CD4-positive, alpha-beta T cell (primary cell): ENCODE data around the gene OSBPL7. TPM values are rescaled to one million over a fixed set of nuclear protein-coding genes. Genes with fewer than 3 reads are reported as not detected.
A peak's percentile ranks its signal among the peaks of the same experiment; 100 is the strongest.

Source experiments
- ATAC-seq: fragments of 200-7000 bp; cut with Tn5 transposase; one replicate; pipeline ENCODE4 v1.10.0; 2022; ENCODE audit warnings: mild to moderate bottlenecking; ENCODE audit not compliant: poor library complexity
- CTCF ChIA-PET: fragments of 350-600 bp; sonication (Branson Sonifier 250); formaldehyde crosslinking; loops from one replicate; lab custom pipeline; 2021; ENCODE audit warnings: antibody characterized with exemption, inconsistent platforms; lab: Charles Lee
- POLR2A ChIA-PET: fragments of 350-600 bp; sonication (Branson Sonifier 250); formaldehyde crosslinking; loops from one replicate; lab custom pipeline; 2021; ENCODE audit warnings: antibody characterized with exemption, inconsistent platforms; lab: Charles Lee
- DNase-seq, 14 experiments: peaks; one replicate each; pipeline ENCODE4 v3.0.0-alpha.2; 2013 to 2020; ENCODE audit warnings: mixed read lengths in 2 of 14
- H3K27ac ChIP-seq, 2 donors: one replicate each; pipeline versions ENCODE4 v1.5.1 to v1.7.0; 2013; ENCODE audit warnings: low read length in 2 of 2, low read depth in 1 of 2, mild to moderate bottlenecking in 1 of 2
- H3K27me3 ChIP-seq, 2 experiments: 1 replicate in 1 of 2; 2 replicates in 1 of 2; pipeline versions ENCODE4 v1.6.1 to v1.7.0; 2013; ENCODE audit warnings: low read length in 2 of 2, control low read depth in 1 of 2, mild to moderate bottlenecking in 1 of 2, moderate library complexity in 1 of 2; ENCODE audit not compliant: insufficient read depth in 2 of 2, control insufficient read depth in 1 of 2
- H3K36me3 ChIP-seq: one replicate; pipeline ENCODE4 v1.6.1; 2013; ENCODE audit warnings: low read length, control low read depth; ENCODE audit not compliant: insufficient read depth
- H3K4me1 ChIP-seq: one replicate; pipeline ENCODE4 v1.6.1; 2013; ENCODE audit warnings: low read length, control low read depth; ENCODE audit not compliant: insufficient read depth
- H3K4me3 ChIP-seq: one replicate; pipeline ENCODE4 v1.5.1; 2013; ENCODE audit warnings: mild to moderate bottlenecking, low read length, moderate library complexity
- H3K9me3 ChIP-seq, 2 experiments: 1 replicate in 1 of 2; 2 replicates in 1 of 2; pipeline versions ENCODE4 v1.6.1 to v1.7.0; 2013; ENCODE audit warnings: low read length in 2 of 2, mild to moderate bottlenecking in 2 of 2, control low read depth in 1 of 2, moderate library complexity in 1 of 2; ENCODE audit not compliant: control insufficient read depth in 1 of 2, insufficient read depth in 1 of 2
- H3K27ac Mint-ChIP-seq: one replicate; pipeline ENCODE4 v1.8.0; 2020; ENCODE audit warnings: mixed read lengths
- H3K27me3 Mint-ChIP-seq: one replicate; pipeline ENCODE4 v1.8.0; 2021; ENCODE audit warnings: mixed read lengths
- H3K36me3 Mint-ChIP-seq: one replicate; pipeline ENCODE4 v1.8.0; 2021; ENCODE audit warnings: low read depth, mixed read lengths
- H3K4me1 Mint-ChIP-seq: one replicate; pipeline ENCODE4 v1.8.0; 2021; ENCODE audit warnings: low read depth, mixed read lengths
- H3K4me3 Mint-ChIP-seq: one replicate; pipeline ENCODE4 v1.8.0; 2020; ENCODE audit warnings: mild to moderate bottlenecking, mixed read lengths
- H3K9me3 Mint-ChIP-seq: one replicate; pipeline ENCODE4 v1.8.0; 2020; ENCODE audit warnings: mixed read lengths
- intact Hi-C, 2 experiments: fragments of 100-400 bp; cut with DNase I in 1 of 2; cut with micrococcal nuclease in 1 of 2; formaldehyde crosslinking; loops; one replicate each; pipeline versions ENCODE4 v1.15.1 to v1.9.0; 2023 to 2025; cut with DNase I, micrococcal nuclease
- total RNA-seq, 174 experiments: library from RNA in 2 of 174; stranded (reverse) in 2 of 174; gene quantifications; one replicate each; pipeline ENCODE4 v1.2.3 and lab custom pipeline; 2021 to 2026
- TF ChIP-seq, protein P1 (sequence below): fragments of 200-600 bp; IDR thresholded peaks from one replicate; pipeline ENCODE4 v1.8.0; 2022; ENCODE audit warnings: antibody characterized with exemption, mild to moderate bottlenecking

OSBPL7 gene
- total RNA-seq, 2 experiments from 2014 or later = 30.1 to 30.8 TPM

DNA sequence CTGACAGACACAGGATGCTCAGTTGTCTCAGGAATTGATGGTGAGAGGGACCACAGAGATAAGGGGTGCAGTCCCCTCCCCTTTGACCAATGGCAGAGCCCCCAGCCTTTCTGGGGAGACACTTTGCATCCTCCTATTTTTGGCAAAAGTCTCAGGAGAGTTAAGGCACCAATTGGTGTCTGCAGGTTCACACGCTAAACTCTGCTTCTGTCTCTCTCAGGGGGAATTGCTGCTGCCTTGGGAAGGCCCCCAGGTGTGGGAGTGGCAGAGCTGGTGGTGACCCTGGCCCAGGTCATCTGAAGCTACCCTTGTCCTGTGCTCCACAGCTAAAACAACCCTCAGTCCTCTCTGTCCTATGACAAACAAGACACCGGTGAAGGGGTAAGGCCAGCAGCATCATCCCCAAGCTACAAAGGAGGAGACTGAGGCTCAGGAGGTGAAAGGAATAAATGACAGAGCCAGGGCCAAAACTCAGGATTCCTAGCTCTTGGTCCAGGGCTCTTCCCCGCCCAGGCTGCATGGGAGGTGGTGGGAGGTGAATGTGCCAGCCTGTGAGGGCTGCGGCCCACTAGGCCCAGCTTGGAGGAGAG lies 20.3 kb downstream of the OSBPL7 start:
- H3K4me1 ChIP-seq = peaks cover 5% of the 10 kb centered on the region
- H3K9me3 Mint-ChIP-seq = no peaks in the 10 kb centered on the region
- intact Hi-C loops = loop anchor here in 1 of 2 experiments (5.0 kb wide), 1 partner anchor 104 kb away; no protein-coding TSS in a partner anchor
- H3K4me3 Mint-ChIP-seq = no peak overlapping the region
- H3K27me3 ChIP-seq = no peaks in the 10 kb centered on the region
- H3K36me3 ChIP-seq = no peaks in the 10 kb centered on the region
- no peak for ATAC-seq
- ChIA-PET CTCF (interaction anchor here (1.2 kb wide), 1 partner anchor 44 kb away, joined by 4 read pairs; no protein-coding TSS in a partner anchor), POLR2A (no interaction called here)
- no peak overlapping the region for H3K4me3 ChIP-seq
- no peak overlapping the region for H3K27ac ChIP-seq
- H3K36me3 Mint-ChIP-seq = no peaks in the 10 kb centered on the region
- no peak for DNase-seq
- no peak overlapping the region for H3K27ac Mint-ChIP-seq
- peaks cover 4% of the 10 kb centered on the region for H3K27me3 Mint-ChIP-seq
- TF ChIP-seq, protein P1, sequence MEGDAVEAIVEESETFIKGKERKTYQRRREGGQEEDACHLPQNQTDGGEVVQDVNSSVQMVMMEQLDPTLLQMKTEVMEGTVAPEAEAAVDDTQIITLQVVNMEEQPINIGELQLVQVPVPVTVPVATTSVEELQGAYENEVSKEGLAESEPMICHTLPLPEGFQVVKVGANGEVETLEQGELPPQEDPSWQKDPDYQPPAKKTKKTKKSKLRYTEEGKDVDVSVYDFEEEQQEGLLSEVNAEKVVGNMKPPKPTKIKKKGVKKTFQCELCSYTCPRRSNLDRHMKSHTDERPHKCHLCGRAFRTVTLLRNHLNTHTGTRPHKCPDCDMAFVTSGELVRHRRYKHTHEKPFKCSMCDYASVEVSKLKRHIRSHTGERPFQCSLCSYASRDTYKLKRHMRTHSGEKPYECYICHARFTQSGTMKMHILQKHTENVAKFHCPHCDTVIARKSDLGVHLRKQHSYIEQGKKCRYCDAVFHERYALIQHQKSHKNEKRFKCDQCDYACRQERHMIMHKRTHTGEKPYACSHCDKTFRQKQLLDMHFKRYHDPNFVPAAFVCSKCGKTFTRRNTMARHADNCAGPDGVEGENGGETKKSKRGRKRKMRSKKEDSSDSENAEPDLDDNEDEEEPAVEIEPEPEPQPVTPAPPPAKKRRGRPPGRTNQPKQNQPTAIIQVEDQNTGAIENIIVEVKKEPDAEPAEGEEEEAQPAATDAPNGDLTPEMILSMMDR = no peak
- H3K4me1 Mint-ChIP-seq = no peaks in the 10 kb centered on the region
- H3K9me3 ChIP-seq = no peaks in the 10 kb centered on the region

DNA sequence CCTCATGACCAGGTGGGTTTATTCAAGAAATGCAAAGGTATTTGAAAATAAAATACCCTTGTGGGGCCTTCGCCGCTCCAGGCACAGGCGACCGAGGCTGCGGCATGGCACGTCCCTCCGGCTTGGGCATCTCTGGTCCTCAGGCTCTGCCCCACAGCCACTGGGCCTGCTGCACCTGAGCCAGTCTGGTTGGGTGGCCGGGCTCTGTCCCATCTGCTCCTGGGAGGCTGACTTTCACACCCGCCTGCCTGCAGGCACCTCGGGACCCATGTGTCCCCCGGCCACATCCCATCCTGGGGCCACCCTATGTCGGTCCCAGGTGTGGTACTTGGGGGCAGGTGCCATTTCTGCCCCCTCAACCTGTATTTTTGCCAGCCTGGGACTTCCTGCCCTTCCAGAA lies 20.9 kb downstream of the OSBPL7 start:
- ATAC-seq (no peak), DNase-seq (peak in 1 of 14 experiments; percentile 8)
- peaks cover 4% of the 10 kb centered on the region for H3K27me3 Mint-ChIP-seq
- no peak overlapping the region for H3K27ac Mint-ChIP-seq
- no peak overlapping the region for H3K4me3 Mint-ChIP-seq
- Histone ChIP-seq H3K9me3 (no peaks in the 10 kb centered on the region), H3K4me1 (peaks cover 5% of the 10 kb centered on the region), H3K36me3 (no peaks in the 10 kb centered on the region), H3K27me3 (no peaks in the 10 kb centered on the region), H3K27ac (no peak overlapping the region), H3K4me3 (no peak overlapping the region)
- intact Hi-C loops = loop anchor here in 1 of 2 experiments (5.0 kb wide), 1 partner anchor 103 kb away; no protein-coding TSS in a partner anchor
- no peaks in the 10 kb centered on the region for H3K9me3 Mint-ChIP-seq
- H3K36me3 Mint-ChIP-seq = no peaks in the 10 kb centered on the region
- ChIA-PET POLR2A (no interaction called here), CTCF (no interaction called here)
- TF ChIP-seq, protein P1 = no peak
- H3K4me1 Mint-ChIP-seq = no peaks in the 10 kb centered on the region

DNA sequence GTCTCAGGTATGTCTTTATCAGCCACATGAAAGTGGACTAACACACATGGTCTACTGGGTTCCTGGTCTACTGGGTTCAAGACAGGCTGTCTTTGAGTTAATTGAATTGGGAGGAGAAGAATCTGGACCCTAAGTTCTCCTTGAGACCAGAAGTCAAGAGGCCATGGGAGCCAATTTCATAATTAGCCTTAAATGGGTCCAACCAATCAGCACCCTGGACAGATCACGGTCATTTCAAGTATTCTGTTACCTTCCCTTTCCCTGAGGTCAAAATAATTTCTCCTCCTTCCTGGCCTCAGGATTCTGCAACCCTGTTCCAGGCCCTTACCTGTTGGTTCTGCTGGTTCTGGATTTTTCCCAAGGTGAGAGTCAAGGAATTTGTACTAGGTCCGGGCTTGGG lies 23.8 kb downstream of the OSBPL7 start:
- Histone ChIP-seq H3K27me3 (peaks cover 4 to 11% of the 10 kb centered on the region in 2 experiments), H3K4me3 (no peak overlapping the region), H3K4me1 (peaks cover 5% of the 10 kb centered on the region), H3K27ac (no peak overlapping the region), H3K36me3 (no peaks in the 10 kb centered on the region), H3K9me3 (no peaks in the 10 kb centered on the region)
- Mint-ChIP-seq H3K36me3 (no peaks in the 10 kb centered on the region), H3K4me3 (no peak overlapping the region), H3K27me3 (peaks cover 33% of the 10 kb centered on the region), H3K27ac (no peak overlapping the region), H3K9me3 (no peaks in the 10 kb centered on the region), H3K4me1 (no peaks in the 10 kb centered on the region)
- no peak for DNase-seq
- POLR2A ChIA-PET = interaction anchor here (0.6 kb wide), 1 partner anchor 17 kb away, joined by 3 read pairs; no protein-coding TSS in a partner anchor
- no peak for ATAC-seq
- CTCF ChIA-PET = no interaction called here
- intact Hi-C loops = no loop called here
- TF ChIP-seq, protein P1 = no peak
